ENCODE measurements around the gene SLC16A10.

DNA sequence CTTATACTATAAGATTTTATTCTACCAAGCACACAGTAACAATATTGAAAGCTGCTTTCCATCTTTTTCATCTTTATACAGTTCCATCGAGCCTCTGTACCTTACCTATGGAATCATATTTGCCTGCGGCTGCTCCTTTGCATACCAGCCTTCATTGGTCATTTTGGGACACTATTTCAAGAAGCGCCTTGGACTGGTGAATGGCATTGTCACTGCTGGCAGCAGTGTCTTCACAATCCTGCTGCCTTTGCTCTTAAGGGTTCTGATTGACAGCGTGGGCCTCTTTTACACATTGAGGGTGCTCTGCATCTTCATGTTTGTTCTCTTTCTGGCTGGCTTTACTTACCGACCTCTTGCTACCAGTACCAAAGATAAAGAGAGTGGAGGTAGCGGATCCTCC is 89.8 kb downstream of the SLC16A10 start:
- TF ChIP-seq CTCF (IDR thresholded peaks at IDR 0.05) (no peak), EP300 (IDR thresholded peaks at IDR 0.05) (no peak), POLR2A (IDR thresholded peaks at IDR 0.05) (no peak), POLR2AphosphoS5 (IDR thresholded peaks at IDR 0.05) (no peak)

All from sigmoid colon (tissue), 4 donors.